ENCODE results near the gene ITIH3. TPM values are rescaled to one million over a fixed set of nuclear protein-coding genes. Genes with fewer than 3 reads are reported as not detected.

ITIH3 gene
- polyA plus RNA-seq, 1 experiment, result 1.7 TPM

DNA sequence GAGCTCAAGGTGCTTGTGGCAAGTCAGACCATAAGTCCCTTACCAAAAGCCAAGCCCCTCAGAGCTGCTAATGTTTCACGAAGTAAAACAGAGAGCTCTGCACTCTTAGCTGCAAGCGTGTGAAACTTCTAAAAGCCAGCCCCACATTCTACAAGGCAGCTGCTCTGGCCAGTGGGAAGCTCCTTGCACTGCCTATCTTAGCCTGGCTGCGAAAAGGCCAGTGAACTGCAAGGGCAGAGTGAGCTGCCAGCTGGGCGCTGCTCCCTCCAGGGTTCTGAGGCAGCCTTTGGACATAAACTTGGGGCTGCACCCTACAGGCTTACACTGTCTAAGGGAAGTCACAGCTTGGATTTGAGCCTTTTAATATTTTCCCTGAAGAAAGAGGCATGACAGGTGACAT, 42.4 kb downstream of the ITIH3 start:
- POLR2A ChIA-PET, result interaction anchor here (0.6 kb wide), 1 partner anchor 12 kb away, joined by 3 read pairs; no protein-coding TSS in a partner anchor
- CTCF ChIA-PET, result interaction anchor here (5.3 kb wide), 1 partner anchor 10 kb away, joined by 30 read pairs; no protein-coding TSS in a partner anchor
- H3K4me3 ChIP-seq (ENCODE audit: low read depth, low read length), result no peak overlapping the region
- H3K27me3 ChIP-seq (ENCODE audit: control insufficient read depth, insufficient read depth, low read length), result no peaks in the 10 kb centered on the region
- no peak for DNase-seq (ENCODE audit: low read depth)
- TF ChIP-seq, protein P1, sequence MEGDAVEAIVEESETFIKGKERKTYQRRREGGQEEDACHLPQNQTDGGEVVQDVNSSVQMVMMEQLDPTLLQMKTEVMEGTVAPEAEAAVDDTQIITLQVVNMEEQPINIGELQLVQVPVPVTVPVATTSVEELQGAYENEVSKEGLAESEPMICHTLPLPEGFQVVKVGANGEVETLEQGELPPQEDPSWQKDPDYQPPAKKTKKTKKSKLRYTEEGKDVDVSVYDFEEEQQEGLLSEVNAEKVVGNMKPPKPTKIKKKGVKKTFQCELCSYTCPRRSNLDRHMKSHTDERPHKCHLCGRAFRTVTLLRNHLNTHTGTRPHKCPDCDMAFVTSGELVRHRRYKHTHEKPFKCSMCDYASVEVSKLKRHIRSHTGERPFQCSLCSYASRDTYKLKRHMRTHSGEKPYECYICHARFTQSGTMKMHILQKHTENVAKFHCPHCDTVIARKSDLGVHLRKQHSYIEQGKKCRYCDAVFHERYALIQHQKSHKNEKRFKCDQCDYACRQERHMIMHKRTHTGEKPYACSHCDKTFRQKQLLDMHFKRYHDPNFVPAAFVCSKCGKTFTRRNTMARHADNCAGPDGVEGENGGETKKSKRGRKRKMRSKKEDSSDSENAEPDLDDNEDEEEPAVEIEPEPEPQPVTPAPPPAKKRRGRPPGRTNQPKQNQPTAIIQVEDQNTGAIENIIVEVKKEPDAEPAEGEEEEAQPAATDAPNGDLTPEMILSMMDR (IDR thresholded peaks at IDR 0.05; ENCODE audit: insufficient read depth, low read depth, low read length), result no peak
- H3K36me3 ChIP-seq (ENCODE audit: control insufficient read depth, insufficient read depth, low read length), result peaks cover 7% of the 10 kb centered on the region

DNA sequence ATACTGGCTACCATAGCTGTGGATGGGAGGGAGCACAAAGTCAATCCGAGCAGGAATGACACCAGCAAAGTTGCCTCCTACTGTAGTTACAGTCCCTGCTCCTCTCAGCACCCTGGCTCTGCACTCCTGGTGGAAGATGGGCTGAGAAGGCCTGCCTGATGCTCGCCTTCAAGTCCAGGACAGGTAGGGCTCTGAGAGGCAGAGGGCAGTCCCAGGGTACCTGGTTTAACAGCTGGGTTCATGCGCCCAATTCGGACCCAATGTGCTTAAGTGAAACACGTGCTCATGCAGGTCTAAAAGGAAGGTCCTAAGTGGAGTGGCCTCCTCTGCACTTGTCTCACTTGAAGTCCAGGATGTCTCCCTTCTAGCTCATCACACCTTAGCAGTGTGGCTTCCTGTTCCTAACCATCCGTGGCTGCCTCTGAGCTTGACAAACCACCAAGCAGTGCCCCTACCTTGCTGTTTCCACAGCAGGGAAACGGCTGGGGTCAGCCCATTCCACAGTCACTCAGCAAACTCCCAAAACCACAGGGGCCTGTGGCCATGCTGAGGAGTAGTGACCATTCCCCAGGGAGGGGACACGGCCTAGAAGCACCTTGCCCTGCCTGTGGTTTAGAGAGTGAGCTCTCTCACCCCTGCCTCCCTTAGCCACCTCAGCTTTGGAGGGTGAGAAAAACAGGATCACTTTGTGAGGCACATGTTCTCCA, 44.1 kb downstream of the ITIH3 start:
- no peak overlapping the region for H3K4me3 ChIP-seq (ENCODE audit: low read depth, low read length)
- DNase-seq (ENCODE audit: low read depth), result no peak
- no peaks in the 10 kb centered on the region for H3K27me3 ChIP-seq (ENCODE audit: control insufficient read depth, insufficient read depth, low read length)
- ChIA-PET CTCF (interaction anchor here (0.5 to 5.3 kb wide), 5 partner anchors 8 to 294 kb away, joined by 3 to 30 read pairs (median 3); no protein-coding TSS in a partner anchor), POLR2A (no interaction called here)
- H3K36me3 ChIP-seq (ENCODE audit: control insufficient read depth, insufficient read depth, low read length), result peaks cover 9% of the 10 kb centered on the region
- TF ChIP-seq, protein P1 (IDR thresholded peaks at IDR 0.05; ENCODE audit: insufficient read depth, low read depth, low read length), result no peak

GRCh38 chr3:52839268-52839575, 44.6 kb downstream of the ITIH3 start:
- Histone ChIP-seq H3K36me3 (ENCODE audit: control insufficient read depth, insufficient read depth, low read length) (peaks cover 9% of the 10 kb centered on the region), H3K27me3 (ENCODE audit: control insufficient read depth, insufficient read depth, low read length) (no peaks in the 10 kb centered on the region), H3K4me3 (ENCODE audit: low read depth, low read length) (no peak overlapping the region)
- TF ChIP-seq, protein P1 (IDR thresholded peaks at IDR 0.05; ENCODE audit: insufficient read depth, low read depth, low read length), result no peak
- CTCF ChIA-PET, result interaction anchor here (1.0 kb wide), 1 partner anchor 96 kb away, joined by 3 read pairs; no protein-coding TSS in a partner anchor
- no peak for DNase-seq (ENCODE audit: low read depth)
- POLR2A ChIA-PET, result no interaction called here

- ChIA-PET CTCF (interaction anchor here (1.0 kb wide), 1 partner anchor 95 kb away, joined by 3 read pairs; no protein-coding TSS in a partner anchor), POLR2A (no interaction called here)
- peaks cover 9% of the 10 kb centered on the region for H3K36me3 ChIP-seq (ENCODE audit: control insufficient read depth, insufficient read depth, low read length)
- TF ChIP-seq, protein P1 (IDR thresholded peaks at IDR 0.05; ENCODE audit: insufficient read depth, low read depth, low read length), result no peak
- DNase-seq (ENCODE audit: low read depth), result no peak
- no peak overlapping the region for H3K4me3 ChIP-seq (ENCODE audit: low read depth, low read length)
- no peaks in the 10 kb centered on the region for H3K27me3 ChIP-seq (ENCODE audit: control insufficient read depth, insufficient read depth, low read length)
Observed at GRCh38 chr3:52839892-52840545, 45.4 kb downstream of the ITIH3 start.

DNA sequence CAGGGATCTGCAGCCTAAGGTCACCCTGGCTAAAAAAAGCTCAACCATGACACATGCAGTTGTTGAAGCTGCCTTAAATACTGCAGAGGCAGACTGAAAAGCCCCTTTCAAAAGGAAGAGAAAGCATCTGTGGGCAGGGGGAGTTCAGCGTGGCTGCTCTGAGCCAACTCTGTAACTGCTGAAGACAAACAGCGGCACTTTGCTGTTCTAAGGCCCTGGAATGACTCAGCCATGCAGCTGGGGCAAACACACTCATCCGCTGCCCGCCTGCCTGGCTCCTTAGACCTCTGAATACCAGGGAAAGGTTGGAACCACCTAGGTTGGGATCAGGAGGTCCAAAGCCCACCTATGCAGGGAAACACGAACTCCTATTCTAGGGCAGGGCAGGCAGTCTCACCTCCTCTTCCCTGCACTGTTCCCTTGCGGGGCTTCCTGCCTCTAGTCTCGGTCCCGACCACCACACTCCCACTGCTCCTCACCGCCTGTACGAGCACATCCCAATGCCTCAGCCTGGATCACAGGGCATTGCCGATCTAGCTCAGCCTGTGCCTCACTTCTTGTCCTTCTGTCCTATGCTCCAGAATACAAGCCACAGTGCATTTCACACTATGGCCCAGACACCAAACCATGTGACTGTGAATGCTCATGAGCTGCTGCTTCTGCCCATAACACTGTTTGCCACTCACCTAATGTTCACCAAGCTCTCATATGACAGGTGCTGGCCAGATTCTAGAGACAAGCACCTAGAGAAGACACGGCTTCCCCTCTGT, 46.8 kb downstream of the ITIH3 start:
- TF ChIP-seq, protein P1 (IDR thresholded peaks at IDR 0.05; ENCODE audit: insufficient read depth, low read depth, low read length), result no peak
- CTCF ChIA-PET, result interaction anchor here (0.8 kb wide), 1 partner anchor 21 kb away, joined by 3 read pairs; no protein-coding TSS in a partner anchor

More for the DNA sequence above, 46.8 kb downstream of the ITIH3 start:
- DNase-seq (ENCODE audit: low read depth), result no peak
- no peaks in the 10 kb centered on the region for H3K27me3 ChIP-seq (ENCODE audit: control insufficient read depth, insufficient read depth, low read length)
- no peak overlapping the region for H3K4me3 ChIP-seq (ENCODE audit: low read depth, low read length)
- H3K36me3 ChIP-seq (ENCODE audit: control insufficient read depth, insufficient read depth, low read length), result peaks cover 6% of the 10 kb centered on the region
- POLR2A ChIA-PET, result interaction anchor here (0.7 kb wide), 1 partner anchor 51 kb away, joined by 16 read pairs; no protein-coding TSS in a partner anchor

Data from BJ (cell line).